VCaP (cell line): ENCODE data around the gene ARMC2.
"Not testable (repeated sequence)": the region's sequence is repeated elsewhere in the genome, so short reads cannot be mapped to it uniquely, and the experiment has no call there.

Source experiments
- H3K27ac ChIP-seq: fragments of 450-650 bp; 2 replicates; pipeline ENCODE4 v1.5.1; 2017
- CTCF ChIP-seq: fragments of 450-650 bp; conservative IDR thresholded peaks from 2 replicates; pipeline ENCODE4 v1.5.1; 2017; ENCODE audit warnings: mild to moderate bottlenecking, moderate library complexity

The ARMC2 gene

GRCh38 chr6:108810057-108810643, 38.1 kb upstream of the ARMC2 start:
- H3K27ac ChIP-seq: no peak overlapping the region
- TF ChIP-seq CTCF: no peak

GRCh38 chr6:108811490-108811889, 36.7 kb upstream of the ARMC2 start:
- H3K27ac ChIP-seq: no peak overlapping the region
- no peak for TF ChIP-seq CTCF

GRCh38 chr6:108813218-108813617, 35.0 kb upstream of the ARMC2 start:
- H3K27ac ChIP-seq: not testable (repeated sequence)

- H3K27ac ChIP-seq: not testable (repeated sequence)
Observed at GRCh38 chr6:108817276-108817675, 30.9 kb upstream of the ARMC2 start.

DNA sequence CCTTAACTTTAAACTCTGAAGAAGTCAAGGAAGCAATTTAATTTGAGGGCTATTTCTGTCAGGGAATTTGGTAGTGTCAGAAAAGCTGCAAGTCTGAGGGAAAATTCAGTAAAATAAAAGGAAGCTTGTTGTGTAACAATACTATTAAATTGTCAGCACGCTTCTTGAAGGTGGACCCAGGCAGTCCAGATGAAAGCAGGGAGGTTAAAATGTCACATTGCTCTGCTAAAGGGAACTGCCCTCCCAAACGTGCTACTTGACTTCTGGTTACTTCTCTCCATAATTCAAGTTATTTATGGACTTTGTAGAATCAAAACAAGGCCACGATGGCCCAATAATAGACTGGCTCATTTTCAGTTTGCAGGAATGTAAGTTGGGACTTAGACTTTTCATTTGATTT, 28.2 kb upstream of the ARMC2 start:
- no peak for TF ChIP-seq CTCF
- no peak overlapping the region for H3K27ac ChIP-seq

DNA sequence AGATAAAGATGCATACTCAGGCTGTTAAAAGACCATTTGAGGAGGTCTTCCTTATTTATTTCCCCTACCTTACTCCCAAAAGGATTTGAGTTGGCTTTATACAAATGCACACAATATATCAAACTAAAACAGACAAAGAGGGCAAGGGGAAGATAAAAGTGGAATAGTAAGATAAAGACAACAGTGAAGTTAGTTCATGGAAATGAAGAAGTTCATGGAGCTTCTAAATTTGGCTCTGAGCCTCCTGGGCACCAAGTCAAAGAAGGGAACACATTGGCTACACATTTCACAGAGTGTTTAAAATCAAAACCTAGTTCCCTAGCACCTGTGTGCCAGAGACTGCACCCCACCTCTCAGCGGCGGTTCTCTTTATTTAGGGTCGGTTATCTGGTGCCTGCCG, 25.8 kb upstream of the ARMC2 start:
- H3K27ac ChIP-seq: no peak overlapping the region
- TF ChIP-seq CTCF: no peak

GRCh38 chr6:108825326-108825725, 22.9 kb upstream of the ARMC2 start:
- no peak for TF ChIP-seq CTCF
- H3K27ac ChIP-seq: no peak overlapping the region

- TF ChIP-seq CTCF: no peak
- no peak overlapping the region for H3K27ac ChIP-seq
Observed at GRCh38 chr6:108831104-108831503, 17.1 kb upstream of the ARMC2 start.

GRCh38 chr6:108832738-108833137, 15.5 kb upstream of the ARMC2 start:
- no peak overlapping the region for H3K27ac ChIP-seq
- TF ChIP-seq CTCF: no peak
